GM12865 (cell line): Measurements from ENCODE around the gene FSTL5.
A peak's percentile ranks its signal among the peaks of the same experiment; 100 is the strongest.

Source experiments
- DNase-seq: peaks from one replicate; pipeline ENCODE4 v3.0.0; 2010; ENCODE audit warnings: low read depth
- H3K4me3 ChIP-seq: 2 replicates; pipeline ENCODE4 v1.5.1; 2011; ENCODE audit warnings: mild to moderate bottlenecking, low read depth, low read length, control low read depth
- CTCF ChIP-seq: IDR thresholded peaks from 2 replicates; pipeline ENCODE4 v1.5.1; 2011; ENCODE audit warnings: low read length, control low read depth, low read depth, inconsistent platforms; ENCODE audit not compliant: insufficient read depth; ENCODE audit errors: missing control alignments

The FSTL5 gene

GRCh38 chr4:161906836-161907589, 256.8 kb downstream of the FSTL5 start:
- no peak for TF ChIP-seq CTCF
- no peak for DNase-seq
- H3K4me3 ChIP-seq: no peak overlapping the region

- DNase-seq: peak; percentile 2
- no peak overlapping the region for H3K4me3 ChIP-seq
- TF ChIP-seq CTCF: no peak
These were observed 263.7 kb downstream of the FSTL5 start for GRCh38 chr4:161900110-161900509.

GRCh38 chr4:161894493-161895167, 269.2 kb downstream of the FSTL5 start:
- no peak for TF ChIP-seq CTCF
- no peak overlapping the region for H3K4me3 ChIP-seq
- DNase-seq: no peak

GRCh38 chr4:161894014-161894413, 269.8 kb downstream of the FSTL5 start:
- TF ChIP-seq CTCF: no peak
- no peak for DNase-seq
- H3K4me3 ChIP-seq: no peak overlapping the region

GRCh38 chr4:161893566-161893965, 270.2 kb downstream of the FSTL5 start:
- H3K4me3 ChIP-seq: no peak overlapping the region
- TF ChIP-seq CTCF: no peak
- no peak for DNase-seq

- no peak for DNase-seq
- H3K4me3 ChIP-seq: no peak overlapping the region
- TF ChIP-seq CTCF: no peak
These were observed 270.8 kb downstream of the FSTL5 start for GRCh38 chr4:161892951-161893350.
